Measurements from ENCODE around the gene PRKCA.

Gene PRKCA

DNA sequence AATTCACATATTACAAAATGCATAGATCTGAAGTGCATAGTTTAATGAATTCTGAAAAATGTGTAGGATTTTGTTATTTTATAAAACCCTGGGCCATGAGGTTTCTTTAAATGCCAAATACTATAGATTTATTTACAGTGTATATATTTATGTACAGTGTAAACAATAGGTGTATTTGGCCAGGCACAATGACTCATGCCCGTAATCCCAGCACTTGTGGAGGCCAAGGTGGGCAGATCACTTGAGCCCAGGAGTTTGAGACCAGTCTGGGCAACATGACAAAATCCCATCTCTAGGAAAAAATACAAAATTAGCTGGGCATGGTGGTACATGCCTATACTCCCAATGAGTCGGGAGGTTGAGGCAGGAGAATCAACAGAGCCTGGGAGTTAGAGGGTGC, 249.4 kb downstream of the PRKCA start:
- DNase-seq (ENCODE audit: low read depth), result no peak
- TF ChIP-seq, protein P1, sequence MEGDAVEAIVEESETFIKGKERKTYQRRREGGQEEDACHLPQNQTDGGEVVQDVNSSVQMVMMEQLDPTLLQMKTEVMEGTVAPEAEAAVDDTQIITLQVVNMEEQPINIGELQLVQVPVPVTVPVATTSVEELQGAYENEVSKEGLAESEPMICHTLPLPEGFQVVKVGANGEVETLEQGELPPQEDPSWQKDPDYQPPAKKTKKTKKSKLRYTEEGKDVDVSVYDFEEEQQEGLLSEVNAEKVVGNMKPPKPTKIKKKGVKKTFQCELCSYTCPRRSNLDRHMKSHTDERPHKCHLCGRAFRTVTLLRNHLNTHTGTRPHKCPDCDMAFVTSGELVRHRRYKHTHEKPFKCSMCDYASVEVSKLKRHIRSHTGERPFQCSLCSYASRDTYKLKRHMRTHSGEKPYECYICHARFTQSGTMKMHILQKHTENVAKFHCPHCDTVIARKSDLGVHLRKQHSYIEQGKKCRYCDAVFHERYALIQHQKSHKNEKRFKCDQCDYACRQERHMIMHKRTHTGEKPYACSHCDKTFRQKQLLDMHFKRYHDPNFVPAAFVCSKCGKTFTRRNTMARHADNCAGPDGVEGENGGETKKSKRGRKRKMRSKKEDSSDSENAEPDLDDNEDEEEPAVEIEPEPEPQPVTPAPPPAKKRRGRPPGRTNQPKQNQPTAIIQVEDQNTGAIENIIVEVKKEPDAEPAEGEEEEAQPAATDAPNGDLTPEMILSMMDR (IDR thresholded peaks at IDR 0.05; ENCODE audit: low read depth, low read length, missing control alignments), result no peak

DNA sequence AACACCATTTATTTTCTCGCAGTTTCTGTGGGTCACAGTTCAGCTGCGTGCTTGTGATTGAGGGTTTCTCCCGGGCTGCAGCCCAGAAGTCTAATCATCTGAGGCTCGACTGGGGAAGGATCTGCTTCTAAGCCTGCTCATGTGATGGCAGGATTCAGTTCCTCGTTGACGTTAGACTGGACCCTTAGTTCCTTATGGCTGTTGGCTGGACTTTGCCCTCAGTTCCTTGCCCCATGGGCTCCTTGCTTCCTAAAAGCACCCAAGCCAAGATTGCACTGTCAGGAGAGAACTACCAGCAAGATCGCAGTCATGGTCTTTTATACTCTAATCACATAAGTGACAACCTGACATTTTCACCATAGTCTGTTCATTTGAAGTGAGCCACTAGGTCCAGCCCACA, 250.0 kb downstream of the PRKCA start:
- DNase-seq (ENCODE audit: low read depth), result no peak
- H3K4me3 ChIP-seq (ENCODE audit: low read depth, low read length), result no peak overlapping the region
- TF ChIP-seq, protein P1 (IDR thresholded peaks at IDR 0.05; ENCODE audit: low read depth, low read length, missing control alignments), result no peak

More for the DNA sequence above, 249.4 kb downstream of the PRKCA start:
- H3K4me3 ChIP-seq (ENCODE audit: low read depth, low read length), result no peak overlapping the region

DNA sequence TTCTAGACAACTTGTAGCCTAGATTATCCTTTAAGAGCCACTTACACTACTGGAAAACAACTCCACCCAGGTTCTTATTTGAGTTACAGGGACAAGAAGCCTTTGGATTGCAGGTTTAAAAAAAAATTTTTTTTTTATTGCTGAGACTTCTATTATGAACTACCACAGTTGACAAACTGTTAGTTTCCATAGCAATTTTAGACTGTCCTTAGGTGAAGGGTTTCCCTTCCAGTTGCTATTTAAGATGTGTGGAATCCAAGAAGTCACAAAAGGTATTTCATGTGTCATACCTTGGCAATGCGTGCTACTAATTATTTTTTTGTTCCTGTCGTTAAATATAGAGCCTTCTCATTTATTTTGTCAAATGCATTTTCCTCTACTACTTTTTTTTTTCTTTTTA, 253.2 kb downstream of the PRKCA start:
- H3K4me3 ChIP-seq (ENCODE audit: low read depth, low read length), result no peak overlapping the region
- DNase-seq (ENCODE audit: low read depth), result no peak
- TF ChIP-seq, protein P1 (IDR thresholded peaks at IDR 0.05; ENCODE audit: low read depth, low read length, missing control alignments), result no peak

DNA sequence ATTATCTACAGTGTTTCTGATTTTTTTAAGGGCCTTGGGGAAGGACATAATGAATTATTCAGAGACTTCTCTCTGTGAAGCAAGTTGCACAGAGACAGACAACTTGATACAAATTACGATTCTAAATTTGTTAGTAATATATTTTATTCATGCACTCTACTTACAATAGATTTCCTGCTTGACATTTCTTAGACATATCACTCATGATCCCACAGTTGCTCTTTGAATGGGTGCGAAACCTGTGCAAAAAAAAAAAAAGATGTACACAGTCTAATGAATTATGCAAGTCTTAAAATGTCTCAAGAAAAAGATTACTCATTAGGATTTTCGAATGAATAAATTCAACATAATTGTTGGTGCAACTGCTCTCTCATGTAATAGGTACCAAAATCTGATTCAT, 254.8 kb downstream of the PRKCA start:
- TF ChIP-seq, protein P1 (IDR thresholded peaks at IDR 0.05; ENCODE audit: low read depth, low read length, missing control alignments), result no peak
- no peak for DNase-seq (ENCODE audit: low read depth)
- no peak overlapping the region for H3K4me3 ChIP-seq (ENCODE audit: low read depth, low read length)

DNA sequence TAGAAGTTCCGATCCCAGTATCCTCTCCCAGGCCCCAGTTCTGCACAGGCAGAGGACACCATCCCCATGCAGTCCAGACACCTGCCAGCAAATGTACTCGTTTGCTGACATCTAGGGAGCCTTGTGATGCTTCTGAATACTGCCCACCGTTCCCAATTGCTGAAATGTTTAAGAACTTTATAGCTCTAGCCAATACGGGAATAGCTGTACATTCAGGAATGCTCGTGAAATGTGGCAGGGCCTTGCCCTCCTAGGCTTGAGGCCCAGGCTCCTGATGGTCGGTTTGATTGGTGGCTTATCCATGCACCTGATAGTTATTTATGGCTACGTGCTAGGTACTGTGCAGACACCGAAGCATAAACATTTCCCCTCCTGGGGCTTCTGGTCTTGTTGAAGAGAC, 255.5 kb downstream of the PRKCA start:
- TF ChIP-seq, protein P1 (IDR thresholded peaks at IDR 0.05; ENCODE audit: low read depth, low read length, missing control alignments), result no peak
- no peak overlapping the region for H3K4me3 ChIP-seq (ENCODE audit: low read depth, low read length)
- no peak for DNase-seq (ENCODE audit: low read depth)

DNA sequence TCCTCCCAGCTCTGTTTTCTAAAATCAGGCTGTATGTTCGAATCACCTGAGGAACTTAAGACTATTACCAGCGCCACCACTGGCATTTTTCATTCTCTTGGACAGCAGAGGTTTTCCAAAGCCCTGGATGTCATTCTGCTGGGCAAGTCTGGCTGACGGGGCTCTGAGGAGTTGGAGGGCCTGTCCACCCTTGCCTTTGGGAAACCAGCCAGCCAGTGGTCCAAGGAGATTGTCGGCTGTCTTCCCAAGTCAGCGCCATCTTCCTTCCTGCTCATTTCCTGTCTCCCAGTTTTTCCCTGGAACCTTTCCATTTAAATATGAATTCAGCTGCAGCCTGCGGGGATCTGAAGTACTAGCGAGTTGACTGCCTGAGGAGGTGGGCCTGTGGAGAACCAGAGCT, 258.3 kb downstream of the PRKCA start:
- no peak for DNase-seq (ENCODE audit: low read depth)
- no peak overlapping the region for H3K4me3 ChIP-seq (ENCODE audit: low read depth, low read length)
- TF ChIP-seq, protein P1 (IDR thresholded peaks at IDR 0.05; ENCODE audit: low read depth, low read length, missing control alignments), result no peak

DNA sequence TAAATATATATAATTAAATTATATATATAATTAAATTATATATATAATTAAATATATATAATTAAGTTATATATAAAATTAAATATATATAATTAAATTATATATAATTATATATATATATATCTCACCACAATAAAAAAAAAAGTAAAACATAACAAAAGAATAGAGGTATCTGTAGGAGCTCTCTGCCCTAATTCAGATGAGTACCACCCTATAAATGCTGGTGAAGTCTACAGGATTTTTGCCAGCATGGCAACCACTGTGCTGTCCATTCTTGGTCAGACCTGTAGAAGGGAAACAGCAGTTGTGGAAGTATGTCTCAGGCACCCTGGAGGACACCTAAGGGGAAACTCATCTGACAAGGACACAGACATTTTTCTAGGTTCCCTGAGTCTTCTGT, 259.7 kb downstream of the PRKCA start:
- TF ChIP-seq, protein P1 (IDR thresholded peaks at IDR 0.05; ENCODE audit: low read depth, low read length, missing control alignments), result no peak
- H3K4me3 ChIP-seq (ENCODE audit: low read depth, low read length), result no peak overlapping the region
- no peak for DNase-seq (ENCODE audit: low read depth)

Measured in GM12864 (cell line).